NCI-H2196 (cell line): Measurements from ENCODE around the gene CCT2.
A peak's percentile ranks its signal among the peaks of the same experiment; 100 is the strongest.

Experiments used
- DNase-seq: peaks from one replicate; lab custom pipeline; 2025; ENCODE audit not compliant: unreplicated experiment; lab: John Stamatoyannopoulos, UW

CCT2 gene

DNA sequence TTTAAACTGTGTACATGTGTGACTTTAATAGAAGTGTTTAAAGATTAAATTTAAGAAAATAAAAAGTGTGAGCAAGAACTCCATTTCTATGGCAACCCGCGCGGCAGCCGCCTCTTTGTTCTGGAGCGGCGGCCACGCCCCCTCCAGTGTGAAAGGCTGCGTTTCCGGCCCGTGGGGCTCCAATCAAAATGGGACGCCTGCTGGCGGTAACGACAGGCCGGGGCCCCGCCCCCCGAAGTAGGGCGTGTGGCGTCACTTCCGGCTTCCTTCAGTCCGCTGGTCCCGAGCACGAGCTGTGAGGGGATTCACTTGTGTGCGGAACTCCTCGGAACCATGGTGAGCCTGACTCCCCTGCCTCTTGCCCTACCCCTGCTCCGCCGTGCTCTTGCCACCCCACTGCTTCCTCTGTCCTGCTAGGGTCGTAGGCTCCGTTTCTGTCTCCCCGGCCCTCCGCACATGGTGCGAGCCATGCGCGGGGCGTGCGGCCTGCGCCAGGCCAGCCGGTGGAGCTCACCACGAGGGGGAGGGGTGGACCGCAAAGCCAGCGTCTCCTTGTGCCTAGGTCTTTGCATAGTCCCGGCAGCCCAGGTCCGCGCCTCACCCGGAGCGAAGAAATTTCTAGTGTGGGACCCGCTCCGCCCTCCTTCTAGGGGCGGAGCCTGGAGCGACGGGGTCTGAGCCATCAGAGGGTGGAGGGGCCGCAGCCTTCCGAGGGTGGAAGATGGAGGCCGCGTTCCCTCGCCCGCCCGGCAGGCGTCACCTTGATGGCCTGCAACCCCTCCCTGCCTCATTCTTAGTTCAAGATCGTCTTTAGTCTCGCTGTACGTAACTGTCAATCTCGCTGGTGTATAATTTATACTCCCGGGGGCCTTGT is at the start of gene CCT2:
Gene CCT2, plus strand, starts transcription at position 271 of the 874 bp plus-strand sequence. Its CDS starts 63 bp downstream, at position 334.
- peak; percentile 100 for DNase-seq

- DNase-seq, result no peak
These were observed 44.3 kb upstream of the CCT2 start for GRCh38 chr12:69540987-69541386.

- no peak for DNase-seq
These were observed 41.2 kb upstream of the CCT2 start for GRCh38 chr12:69544087-69544486.

- no peak for DNase-seq
These were observed 40.2 kb upstream of the CCT2 start for GRCh38 chr12:69545081-69545480.

DNA sequence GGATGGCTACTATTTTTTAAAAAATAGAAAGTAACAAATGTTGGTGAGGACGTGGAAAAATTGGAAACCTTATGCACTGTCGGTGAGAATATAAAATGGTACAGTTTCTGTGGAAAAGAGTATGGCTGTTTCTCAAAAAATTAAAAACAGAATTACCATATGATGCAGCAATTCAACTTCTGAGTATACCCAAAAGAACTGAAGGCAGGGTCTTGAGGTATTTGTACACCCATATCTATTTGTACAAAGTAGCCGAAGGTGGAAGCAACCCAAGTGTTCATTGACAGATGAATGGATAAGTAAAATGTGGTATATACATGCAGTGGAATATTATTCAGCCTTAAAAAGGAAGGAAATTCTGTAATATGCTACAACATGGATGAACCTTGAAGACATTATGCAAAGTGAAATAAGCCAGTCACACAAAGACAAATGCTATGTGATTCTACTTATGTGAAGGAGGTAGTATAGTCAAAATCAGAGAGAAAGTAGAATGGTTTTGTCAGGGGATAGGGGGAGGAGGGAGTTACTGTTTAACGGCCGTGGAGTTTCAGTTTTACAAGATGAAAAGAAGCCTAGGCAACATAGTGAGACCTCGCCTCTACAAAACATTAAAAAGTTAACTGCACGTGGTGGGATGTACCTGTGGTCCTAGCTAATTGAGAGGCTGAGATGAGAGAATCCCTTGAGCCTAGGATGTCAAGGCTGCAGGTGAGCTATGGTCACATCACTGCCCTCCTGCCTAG is 38.4 kb upstream of the CCT2 start:
- DNase-seq, result no peak

- no peak for DNase-seq
These were observed 36.6 kb upstream of the CCT2 start for GRCh38 chr12:69548687-69549086.

DNA sequence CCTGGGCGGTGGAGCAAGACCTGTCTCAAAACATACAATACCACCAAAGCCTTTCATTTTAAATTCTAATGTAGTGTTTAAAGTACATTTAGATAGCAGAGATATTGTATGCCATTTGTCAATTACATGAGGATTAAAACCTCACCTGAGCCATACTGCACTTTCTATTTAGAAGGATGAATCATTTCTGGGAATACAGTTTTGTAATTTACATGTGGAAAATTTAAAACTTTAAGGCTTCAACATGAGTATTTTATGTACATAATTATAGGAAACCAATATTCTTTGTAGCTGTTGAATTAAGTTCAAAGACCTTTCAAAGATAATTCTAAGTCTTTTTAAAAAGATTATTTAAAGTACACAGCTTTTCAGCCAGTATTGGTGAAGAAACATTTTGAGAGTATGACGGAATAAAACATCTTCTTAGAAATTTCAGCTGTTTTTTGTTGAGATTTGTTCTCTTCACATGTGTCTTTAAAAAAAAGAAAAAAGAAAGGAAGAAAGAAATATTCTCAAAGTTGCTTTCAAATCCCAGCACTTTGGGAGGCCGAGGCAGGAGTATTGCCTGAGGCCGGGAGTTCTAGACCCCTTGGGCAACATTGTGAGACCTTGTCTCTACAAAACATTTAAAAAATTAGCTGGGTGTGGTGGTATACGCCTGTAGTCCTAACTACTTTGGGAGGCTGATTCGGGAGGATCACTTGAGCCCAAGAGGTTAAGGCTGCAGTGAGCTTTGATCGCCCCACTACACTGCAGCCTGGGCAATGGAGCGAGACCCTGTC is 34.5 kb upstream of the CCT2 start:
- no peak for DNase-seq

- DNase-seq, result peak; percentile 73
These were observed 31.5 kb upstream of the CCT2 start for GRCh38 chr12:69553628-69554248.

- DNase-seq, result no peak
These were observed 29.8 kb upstream of the CCT2 start for GRCh38 chr12:69555461-69555860.

- no peak for DNase-seq
These were observed 28.9 kb upstream of the CCT2 start for GRCh38 chr12:69556383-69556782.

DNA sequence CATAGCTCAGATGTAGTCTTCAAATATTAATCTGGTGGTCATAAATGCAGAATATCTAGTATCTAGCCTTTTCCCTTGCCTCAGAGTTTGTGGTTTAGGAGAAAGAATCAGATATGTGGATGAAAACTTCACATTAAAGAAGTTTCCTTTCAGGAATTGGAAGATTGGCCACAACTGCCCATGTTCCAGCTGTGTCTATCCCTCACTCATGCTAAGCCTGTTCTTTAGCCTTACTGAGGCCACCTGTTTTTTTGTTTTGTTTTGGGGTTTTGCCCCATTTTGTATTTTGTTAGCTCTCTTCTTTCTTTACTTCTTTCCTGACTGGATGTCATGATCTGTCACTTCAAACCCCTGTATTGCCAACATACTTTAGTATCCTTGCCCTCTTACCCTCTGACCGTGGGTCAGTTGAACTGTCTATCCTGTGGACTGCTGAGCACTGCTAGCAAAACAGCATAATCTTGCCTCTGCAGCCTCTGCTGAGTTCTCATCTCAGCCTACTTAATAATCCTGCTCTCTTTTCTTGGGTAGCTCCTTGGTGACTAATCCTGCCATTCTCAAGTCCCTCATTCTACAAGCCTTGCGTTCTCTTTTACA is 22.0 kb upstream of the CCT2 start:
- DNase-seq, result no peak

DNA sequence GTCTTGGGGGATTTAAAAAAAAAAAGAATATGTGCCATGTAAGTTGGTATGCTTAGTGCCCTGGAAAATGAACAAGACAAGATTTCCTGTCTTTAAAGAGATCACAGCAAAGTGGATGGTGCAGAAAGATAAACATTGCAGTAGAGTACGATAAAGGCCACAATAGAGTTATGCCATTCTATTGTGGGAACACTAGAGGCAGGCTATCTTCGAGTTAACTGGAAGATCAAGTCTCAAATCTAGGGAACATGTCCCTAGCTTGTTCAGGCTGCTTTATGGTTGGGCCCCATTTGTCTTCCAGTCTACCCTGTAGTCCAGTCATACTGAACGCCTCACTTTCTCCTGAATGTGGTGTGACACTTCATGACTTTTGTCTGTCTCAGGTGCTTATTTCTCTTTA is 18.7 kb upstream of the CCT2 start:
- no peak for DNase-seq

GRCh38 chr12:69569236-69569635 is 16.0 kb upstream of the CCT2 start:
- no peak for DNase-seq

GRCh38 chr12:69570000-69570516 is 15.2 kb upstream of the CCT2 start:
- DNase-seq, result no peak

DNA sequence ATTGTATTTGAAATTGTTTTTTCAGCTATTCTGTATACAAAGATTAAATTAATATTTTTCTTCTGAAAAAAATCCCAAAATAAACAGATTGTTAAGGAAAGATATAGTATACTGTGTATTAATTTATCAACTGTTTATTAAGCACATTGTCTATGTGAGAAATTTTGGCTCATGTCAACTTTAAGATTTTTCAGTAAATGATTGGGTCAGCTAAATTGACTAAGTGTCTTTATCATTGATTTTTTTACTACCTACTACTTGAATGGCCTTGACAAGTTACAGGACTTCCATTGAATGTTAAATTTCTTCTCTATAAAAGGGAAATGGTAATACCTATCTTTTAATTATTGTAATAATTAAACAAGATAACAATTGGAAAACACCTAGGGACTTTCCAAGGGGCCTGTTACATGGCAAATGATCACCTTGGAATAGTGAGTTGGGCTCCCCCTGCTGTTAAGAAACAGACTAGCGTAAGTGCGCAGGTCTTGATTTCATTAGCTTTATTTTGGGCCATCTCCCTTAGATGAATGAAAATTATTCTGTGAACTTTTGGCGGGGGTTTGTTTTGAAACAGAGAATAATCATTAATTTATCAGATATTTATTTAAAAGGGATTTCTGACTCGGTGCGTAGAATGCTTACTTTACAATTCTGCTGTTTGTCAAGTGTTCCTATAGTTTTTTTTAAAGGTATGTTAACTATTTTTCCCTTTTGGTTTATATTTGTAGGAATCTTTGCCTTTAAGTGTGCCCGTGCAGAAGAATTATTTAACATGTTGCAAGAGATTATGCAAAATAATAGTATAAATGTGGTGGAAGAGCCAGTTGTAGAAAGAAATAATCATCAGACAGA is 14.5 kb upstream of the CCT2 start:
- peak; percentile 80 for DNase-seq

DNA sequence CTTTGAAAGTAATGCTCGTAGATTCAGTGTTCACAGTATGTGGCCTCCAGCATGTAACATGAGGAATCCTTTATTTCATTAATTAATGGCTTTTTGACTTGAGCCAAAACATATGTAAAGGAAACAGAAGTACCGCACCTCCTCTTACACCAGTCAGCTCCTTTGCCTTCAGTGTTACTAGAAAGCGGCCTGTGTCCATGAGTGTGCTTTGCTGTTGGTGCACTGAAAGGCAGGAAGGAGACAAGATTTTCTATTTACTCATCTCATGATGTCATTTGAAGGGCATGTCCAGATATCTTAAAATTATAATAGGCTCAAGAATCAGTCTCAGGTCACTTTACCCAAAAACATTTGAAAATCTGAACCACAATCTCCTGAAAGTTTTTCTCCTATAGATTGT is 9.9 kb upstream of the CCT2 start:
- DNase-seq, result no peak

- DNase-seq, result no peak
These were observed 7.0 kb upstream of the CCT2 start for GRCh38 chr12:69578283-69578682.

- no peak for DNase-seq
These were observed 6.2 kb upstream of the CCT2 start for GRCh38 chr12:69579029-69579428.

DNA sequence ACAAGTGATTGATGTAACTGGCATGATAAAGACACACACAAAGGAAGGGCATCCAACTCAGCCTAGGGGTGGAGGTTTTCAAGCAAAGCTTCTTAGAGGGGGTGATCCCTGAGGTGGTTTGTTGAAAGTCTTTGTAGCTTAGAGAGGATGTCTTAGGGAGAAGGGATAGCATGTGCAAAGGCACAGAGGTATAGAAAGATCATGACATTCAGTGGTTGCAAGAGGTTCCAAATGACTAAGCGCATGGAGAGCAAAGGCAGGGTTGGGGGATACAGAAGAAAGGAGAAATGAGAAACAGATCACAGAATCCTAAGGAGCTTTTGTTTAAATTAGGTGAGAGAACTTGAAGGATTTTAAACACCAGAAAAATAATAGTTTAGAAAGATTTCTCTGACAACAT is 5.2 kb upstream of the CCT2 start:
- DNase-seq, result no peak
